Kidney epithelial cell (primary cell): Measurements from ENCODE around the gene MCM9. TPM values are rescaled to one million over a fixed set of nuclear protein-coding genes. Genes with fewer than 3 reads are reported as not detected.

ENCODE experiments used
- DNase-seq: peaks from one replicate; pipeline ENCODE4 v3.0.0-alpha.2; 2010; ENCODE audit warnings: low read depth
- H3K27me3 ChIP-seq: 2 replicates; pipeline ENCODE4 v1.6.0; 2011; ENCODE audit warnings: low read length; ENCODE audit not compliant: control insufficient read depth, insufficient read depth
- H3K36me3 ChIP-seq: 2 replicates; pipeline ENCODE4 v1.5.1; 2011; ENCODE audit warnings: low read length; ENCODE audit not compliant: control insufficient read depth, insufficient read depth
- H3K4me3 ChIP-seq: 2 replicates; pipeline ENCODE4 v1.5.1; 2011; ENCODE audit warnings: low read depth, mild to moderate bottlenecking, control low read depth, low read length
- total RNA-seq: library from RNA; depleted of rRNA; stranded (reverse); fragments of >200 nt; gene quantifications from 2 replicates; pipeline ENCODE4 v1.2.3, GENCODE V29; 2015
- TF ChIP-seq, protein P1 (sequence below): IDR thresholded peaks from 2 replicates; pipeline ENCODE4 v1.5.1; 2011; ENCODE audit warnings: mild to moderate bottlenecking, moderate library complexity, low read length, control low read depth, inconsistent platforms; ENCODE audit not compliant: insufficient read depth, poor library complexity, severe bottlenecking

The MCM9 gene
- total RNA-seq, 1 donor from 2014 or later = 14.2 TPM

DNA sequence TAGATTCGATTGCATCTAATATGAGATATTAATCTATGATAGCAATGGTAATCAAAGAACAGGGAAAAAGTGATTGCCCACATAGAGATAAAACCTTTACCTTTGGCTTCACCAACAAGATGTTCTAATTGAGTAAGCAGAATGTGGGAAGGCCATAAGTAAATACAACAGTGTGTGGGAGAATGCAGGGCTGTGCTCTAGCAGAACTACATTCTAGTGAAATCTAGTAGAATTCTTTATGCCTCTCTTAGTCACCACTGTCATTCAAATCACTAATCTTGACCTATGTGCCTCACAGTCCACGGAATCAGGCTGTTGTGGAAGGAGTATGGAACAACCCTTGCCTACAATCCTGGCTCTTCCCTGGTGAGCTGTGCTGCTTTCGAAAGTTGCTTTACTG lies 30.4 kb upstream of the MCM9 start:
- no peaks in the 10 kb centered on the region for H3K27me3 ChIP-seq
- no peak overlapping the region for H3K4me3 ChIP-seq
- no peak for DNase-seq
- TF ChIP-seq, protein P1, sequence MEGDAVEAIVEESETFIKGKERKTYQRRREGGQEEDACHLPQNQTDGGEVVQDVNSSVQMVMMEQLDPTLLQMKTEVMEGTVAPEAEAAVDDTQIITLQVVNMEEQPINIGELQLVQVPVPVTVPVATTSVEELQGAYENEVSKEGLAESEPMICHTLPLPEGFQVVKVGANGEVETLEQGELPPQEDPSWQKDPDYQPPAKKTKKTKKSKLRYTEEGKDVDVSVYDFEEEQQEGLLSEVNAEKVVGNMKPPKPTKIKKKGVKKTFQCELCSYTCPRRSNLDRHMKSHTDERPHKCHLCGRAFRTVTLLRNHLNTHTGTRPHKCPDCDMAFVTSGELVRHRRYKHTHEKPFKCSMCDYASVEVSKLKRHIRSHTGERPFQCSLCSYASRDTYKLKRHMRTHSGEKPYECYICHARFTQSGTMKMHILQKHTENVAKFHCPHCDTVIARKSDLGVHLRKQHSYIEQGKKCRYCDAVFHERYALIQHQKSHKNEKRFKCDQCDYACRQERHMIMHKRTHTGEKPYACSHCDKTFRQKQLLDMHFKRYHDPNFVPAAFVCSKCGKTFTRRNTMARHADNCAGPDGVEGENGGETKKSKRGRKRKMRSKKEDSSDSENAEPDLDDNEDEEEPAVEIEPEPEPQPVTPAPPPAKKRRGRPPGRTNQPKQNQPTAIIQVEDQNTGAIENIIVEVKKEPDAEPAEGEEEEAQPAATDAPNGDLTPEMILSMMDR = no peak
- H3K36me3 ChIP-seq = no peaks in the 10 kb centered on the region

GRCh38 chr6:118963003-118963402 lies 28.0 kb upstream of the MCM9 start:
- Histone ChIP-seq H3K4me3 (no peak overlapping the region), H3K27me3 (no peaks in the 10 kb centered on the region), H3K36me3 (no peaks in the 10 kb centered on the region)
- DNase-seq = no peak
- TF ChIP-seq, protein P1 = no peak

- TF ChIP-seq, protein P1 = no peak
- Histone ChIP-seq H3K4me3 (no peak overlapping the region), H3K27me3 (no peaks in the 10 kb centered on the region), H3K36me3 (no peaks in the 10 kb centered on the region)
- no peak for DNase-seq
These were observed 24.9 kb upstream of the MCM9 start for GRCh38 chr6:118959903-118960302.

- no peaks in the 10 kb centered on the region for H3K27me3 ChIP-seq
- TF ChIP-seq, protein P1 = no peak
- no peak overlapping the region for H3K4me3 ChIP-seq
- DNase-seq = no peak
- H3K36me3 ChIP-seq = no peaks in the 10 kb centered on the region
These were observed 18.4 kb upstream of the MCM9 start for GRCh38 chr6:118953391-118953790.

DNA sequence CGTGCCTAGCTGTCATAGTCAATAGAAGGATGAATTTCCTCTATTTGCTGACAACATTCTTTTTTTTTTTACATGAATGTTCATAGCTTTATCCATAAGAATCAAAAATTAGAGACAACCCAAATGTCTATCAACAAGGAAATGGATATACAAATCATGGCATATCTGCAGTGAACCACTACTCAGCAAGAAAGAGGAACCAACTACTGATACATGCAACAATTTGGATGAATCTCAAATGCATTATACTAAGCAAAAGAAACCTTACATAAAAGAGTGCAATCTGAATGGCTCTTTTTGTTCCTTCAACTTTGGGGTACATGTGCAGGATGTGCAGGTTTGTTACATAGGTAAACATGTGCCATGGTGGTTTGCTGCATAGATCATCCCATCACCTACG lies 17.7 kb upstream of the MCM9 start:
- TF ChIP-seq, protein P1 = no peak
- H3K4me3 ChIP-seq = no peak overlapping the region
- no peak for DNase-seq
- H3K27me3 ChIP-seq = no peaks in the 10 kb centered on the region
- H3K36me3 ChIP-seq = no peaks in the 10 kb centered on the region

DNA sequence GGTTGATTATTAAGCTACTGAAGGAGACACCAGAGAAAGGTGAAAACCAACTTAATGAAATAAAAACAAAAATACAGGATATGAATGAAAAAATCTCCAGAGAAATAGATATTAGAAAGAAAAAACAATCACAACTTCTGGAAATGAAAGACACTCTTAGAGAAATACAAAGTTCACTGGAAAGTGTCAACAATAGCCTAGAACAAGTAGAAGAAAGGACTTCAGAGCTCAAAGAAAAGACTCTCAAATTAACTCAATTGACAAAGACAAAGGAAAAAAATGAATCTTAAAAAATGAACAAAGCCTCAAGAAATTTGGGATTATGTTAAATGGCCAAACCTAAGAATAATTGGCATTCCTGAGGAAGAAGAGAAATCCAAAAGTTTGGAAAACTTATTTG lies 10.3 kb upstream of the MCM9 start:
- no peak overlapping the region for H3K4me3 ChIP-seq
- no peaks in the 10 kb centered on the region for H3K27me3 ChIP-seq
- TF ChIP-seq, protein P1 = no peak
- no peaks in the 10 kb centered on the region for H3K36me3 ChIP-seq
- no peak for DNase-seq
